Adrenal gland (tissue), 12 donors: ENCODE measurements around the gene ZNF420. TPM values are rescaled to one million over a fixed set of nuclear protein-coding genes. Genes with fewer than 3 reads are reported as not detected.
"Not testable (repeated sequence)": the region's sequence is repeated elsewhere in the genome, so short reads cannot be mapped to it uniquely, and the experiment has no call there.

ENCODE experiments used
- DNase-seq, 7 donors: peaks; one replicate each; pipeline ENCODE4 v3.0.0-alpha.2; 2019 to 2020
- H3K27ac ChIP-seq, 5 donors: fragments of 200-600 bp; sonication (generic) in 4 of 5; 1 replicate in 3 of 5; 2 replicates in 2 of 5; pipeline versions ENCODE4 v1.5.1 to v1.8.0; 2016 to 2020; ENCODE audit warnings: mild to moderate bottlenecking in 1 of 5
- H3K27me3 ChIP-seq: fragments of 200-600 bp; 2 replicates; pipeline ENCODE4 v1.8.0; 2021
- H3K36me3 ChIP-seq, 2 donors: fragments of 200-600 bp; replicated peaks in 1 of 2; 1 replicate in 1 of 2; 2 replicates in 1 of 2; pipeline versions ENCODE4 v1.5.1 to v1.8.0; 2018 to 2022
- H3K4me1 ChIP-seq, 2 donors: fragments of 200-600 bp; replicated peaks in 1 of 2; 1 replicate in 1 of 2; 2 replicates in 1 of 2; pipeline versions ENCODE4 v1.5.1 to v1.8.0; 2018 to 2021
- H3K4me3 ChIP-seq, 4 donors: fragments of 200-600 bp; sonication (generic) in 3 of 4; one replicate each; pipeline ENCODE4 v1.5.1; 2016 to 2018
- H3K9me3 ChIP-seq, 3 donors: fragments of 200-600 bp; sonication (generic) in 1 of 3; replicated peaks in 1 of 3; 1 replicate in 2 of 3; 2 replicates in 1 of 3; pipeline versions ENCODE4 v1.5.1 to v1.8.0; 2016 to 2021
- POLR2A ChIP-seq, 2 donors: fragments of 450-650 bp; IDR thresholded peaks; one replicate each; pipeline ENCODE4 v1.6.1; 2017; ENCODE audit warnings: antibody characterized with exemption in 2 of 2, mild to moderate bottlenecking in 2 of 2, moderate library complexity in 1 of 2
- WGBS, 4 donors: extraction: QIAGEN DNeasy Blood & Tissue Kit in 2 of 4; methylation state at CpG; one replicate each; pipeline versions ENCODE4 v1.1.5 to v1.1.7; 2013 to 2017; 5-methylcytosine and 5-hydroxymethylcytosine counted together
- intact Hi-C, 2 donors: fragments of 100-400 bp; cut with DNase I; formaldehyde crosslinking; loops; one replicate each; pipeline versions ENCODE4 v1.14.1 to v1.15.0; 2022 to 2023
- polyA plus RNA-seq, 3 donors: library from polyadenylated mRNA; stranded (reverse); fragments of 200-250 nt in 2 of 3; fragments of 350-450 nt in 1 of 3; fragmentation: Illumina TruSeq in 1 of 3; extraction: RNeasy Lipid Tissue Mini Kit (QIAGEN cat#74804) in 1 of 3; gene quantifications; one replicate each; pipeline ENCODE4 v1.2.3, GENCODE V29; 2013 to 2014
- total RNA-seq, 9 donors: library from RNA; depleted of rRNA in 4 of 9; stranded (reverse); fragments of >200 nt in 4 of 9; fragments of 120-200 nt in 1 of 9; fragmentation: NEBNext Ultra II Directional in 1 of 9; extraction: Animal tissue kit (Norgen Biotek cat#: 25700) in 1 of 9; gene quantifications; one replicate each; pipeline versions ENCODE4 v1.1.0 to v1.2.4, GENCODE V29; 2013 to 2023
- TF ChIP-seq, protein P1 (sequence below), 6 experiments: fragments of 450-650 bp in 4 of 6; fragments of 200-600 bp in 2 of 6; sonication (generic) in 1 of 6; IDR thresholded peaks; 1 replicate in 5 of 6; 2 replicates in 1 of 6; pipeline versions ENCODE4 v1.5.1 to v1.8.0; 2016 to 2021; ENCODE audit warnings: antibody characterized with exemption in 6 of 6, mild to moderate bottlenecking in 2 of 6, moderate library complexity in 1 of 6
- donor health status: healthy with polysubstance abuse.
- donor health status: Bipolar disorder and iron deficiency.
- donor health status: DM: yes; HTN: yes; CAD: no.
- donor health status: DM: no; HTN: no; CAD: no.
- donor health status: DM: no; HTN: no; CAD: no.
- donor health status: DM: yes; HTN: yes; CAD: no.

Gene ZNF420
- total and polyA plus RNA-seq, 12 donors: 3.0 to 20.6 (median 11.4) TPM

DNA sequence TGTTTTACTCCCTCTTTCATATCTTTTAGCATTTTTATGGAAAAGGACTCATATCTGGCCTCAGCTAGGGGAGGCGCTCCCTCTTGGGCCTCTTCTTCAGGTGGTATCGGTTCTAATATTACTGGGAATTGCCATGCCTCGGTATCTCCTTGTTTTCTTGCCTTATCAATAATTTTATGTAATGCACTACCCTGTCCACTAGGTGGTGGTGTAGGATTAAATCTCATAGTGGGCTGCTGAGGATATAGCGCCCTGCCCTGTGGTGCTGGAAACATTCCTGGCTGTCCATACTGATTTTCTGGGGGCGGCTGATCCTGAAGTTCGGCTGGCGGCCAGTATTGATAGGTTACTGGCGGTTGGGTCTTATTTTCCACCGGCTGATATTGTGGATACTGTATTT is 35.8 kb downstream of the ZNF420 start:
- 93 to 98% (median 97%) methylated on average over 6 to 9 of the region's 9 CpGs for WGBS, 4 donors
- no peaks in the 10 kb centered on the region for H3K36me3 ChIP-seq
- TF ChIP-seq POLR2A (IDR thresholded peaks at IDR 0.05): no peak
- TF ChIP-seq, protein P1, sequence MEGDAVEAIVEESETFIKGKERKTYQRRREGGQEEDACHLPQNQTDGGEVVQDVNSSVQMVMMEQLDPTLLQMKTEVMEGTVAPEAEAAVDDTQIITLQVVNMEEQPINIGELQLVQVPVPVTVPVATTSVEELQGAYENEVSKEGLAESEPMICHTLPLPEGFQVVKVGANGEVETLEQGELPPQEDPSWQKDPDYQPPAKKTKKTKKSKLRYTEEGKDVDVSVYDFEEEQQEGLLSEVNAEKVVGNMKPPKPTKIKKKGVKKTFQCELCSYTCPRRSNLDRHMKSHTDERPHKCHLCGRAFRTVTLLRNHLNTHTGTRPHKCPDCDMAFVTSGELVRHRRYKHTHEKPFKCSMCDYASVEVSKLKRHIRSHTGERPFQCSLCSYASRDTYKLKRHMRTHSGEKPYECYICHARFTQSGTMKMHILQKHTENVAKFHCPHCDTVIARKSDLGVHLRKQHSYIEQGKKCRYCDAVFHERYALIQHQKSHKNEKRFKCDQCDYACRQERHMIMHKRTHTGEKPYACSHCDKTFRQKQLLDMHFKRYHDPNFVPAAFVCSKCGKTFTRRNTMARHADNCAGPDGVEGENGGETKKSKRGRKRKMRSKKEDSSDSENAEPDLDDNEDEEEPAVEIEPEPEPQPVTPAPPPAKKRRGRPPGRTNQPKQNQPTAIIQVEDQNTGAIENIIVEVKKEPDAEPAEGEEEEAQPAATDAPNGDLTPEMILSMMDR (IDR thresholded peaks at IDR 0.05): no peak
- H3K4me1 ChIP-seq: no peaks in the 10 kb centered on the region
- H3K9me3 ChIP-seq: peaks cover 0 to 80% (median 2%) of the 10 kb centered on the region in 3 donors
- H3K27ac ChIP-seq: no peak overlapping the region
- H3K27me3 ChIP-seq: no peaks in the 10 kb centered on the region
- H3K4me3 ChIP-seq: peak overlapping the region in 1 of 4 donors; percentile 23
- intact Hi-C loops: no loop called here
- DNase-seq: no peak

DNA sequence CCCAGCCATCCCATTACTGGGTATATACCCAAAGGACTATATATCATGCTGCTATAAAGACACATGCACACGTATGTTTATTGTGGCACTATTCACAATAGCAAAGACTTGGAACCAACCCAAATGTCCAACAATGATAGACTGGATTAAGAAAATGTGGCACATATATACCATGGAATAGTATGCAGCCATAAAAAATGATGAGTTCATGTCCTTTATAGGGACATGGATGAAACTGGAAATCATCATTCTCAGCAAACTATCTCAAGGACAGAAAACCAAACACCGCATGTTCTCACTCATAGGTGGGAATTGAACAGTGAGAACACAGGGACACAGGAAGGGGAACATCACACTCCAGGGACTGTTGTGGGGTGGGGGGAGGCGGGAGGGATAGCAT is 43.9 kb downstream of the ZNF420 start:
- not testable (repeated sequence) for H3K4me1 ChIP-seq
- peaks cover 8 to 55% (median 13%) of the 10 kb centered on the region in 3 donors for H3K9me3 ChIP-seq

DNA sequence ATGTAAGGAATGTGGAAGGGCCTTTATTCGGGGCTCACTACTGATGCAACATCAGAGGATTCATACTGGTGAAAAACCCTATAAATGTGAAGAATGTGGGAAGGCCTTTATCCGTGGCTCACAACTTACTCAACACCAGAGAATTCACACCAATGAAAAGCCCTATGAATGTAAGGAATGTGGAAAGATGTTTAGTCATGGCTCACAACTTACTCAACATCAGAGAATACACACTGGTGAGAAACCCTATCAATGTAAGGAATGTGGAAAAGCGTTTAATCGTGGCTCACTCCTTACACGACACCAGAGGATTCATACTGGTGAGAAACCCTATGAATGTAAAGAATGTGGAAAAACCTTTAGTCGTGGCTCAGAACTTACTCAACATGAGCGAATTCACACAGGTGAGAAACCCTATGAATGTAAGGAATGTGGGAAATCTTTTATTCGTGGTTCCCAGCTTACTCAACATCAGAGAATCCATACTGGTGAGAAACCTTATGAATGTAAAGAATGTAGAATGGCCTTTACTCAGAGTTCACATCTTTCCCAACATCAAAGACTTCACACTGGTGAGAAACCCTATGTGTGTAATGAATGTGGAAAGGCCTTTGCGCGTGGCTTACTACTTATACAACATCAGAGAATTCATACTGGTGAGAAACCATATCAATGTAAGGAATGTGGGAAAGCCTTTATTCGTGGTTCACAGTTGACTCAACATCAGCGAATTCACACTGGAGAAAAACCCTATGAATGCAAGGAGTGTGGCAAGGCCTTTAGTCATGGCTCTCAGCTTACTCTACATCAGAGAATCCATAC is 50.0 kb downstream of the ZNF420 start:
- 94 to 98% (median 96%) methylated on average over 12 of the region's 12 CpGs for WGBS, 4 donors
- Histone ChIP-seq H3K27me3 (no peaks in the 10 kb centered on the region), H3K4me3 (peak overlapping the region in 1 of 4 donors; percentile 40), H3K36me3 (peaks cover 3 to 8% of the 10 kb centered on the region in 2 donors), H3K9me3 (peaks cover 33 to 98% (median 50%) of the 10 kb centered on the region in 3 donors), H3K4me1 (no peaks in the 10 kb centered on the region), H3K27ac (no peak overlapping the region)
- TF ChIP-seq, protein P1 (IDR thresholded peaks at IDR 0.05): no peak
- no peak for TF ChIP-seq POLR2A (IDR thresholded peaks at IDR 0.05)
- DNase-seq: no peak
- intact Hi-C loops: no loop called here

More for the DNA sequence above, 43.9 kb downstream of the ZNF420 start:
- H3K27ac ChIP-seq, DNase-seq, H3K36me3 ChIP-seq, intact Hi-C loops, H3K4me3 ChIP-seq, H3K27me3 ChIP-seq: not testable (repeated sequence)
- WGBS, 4 donors: 89 to 100% (median 93%) methylated on average over 2 to 3 of the region's 3 CpGs

DNA sequence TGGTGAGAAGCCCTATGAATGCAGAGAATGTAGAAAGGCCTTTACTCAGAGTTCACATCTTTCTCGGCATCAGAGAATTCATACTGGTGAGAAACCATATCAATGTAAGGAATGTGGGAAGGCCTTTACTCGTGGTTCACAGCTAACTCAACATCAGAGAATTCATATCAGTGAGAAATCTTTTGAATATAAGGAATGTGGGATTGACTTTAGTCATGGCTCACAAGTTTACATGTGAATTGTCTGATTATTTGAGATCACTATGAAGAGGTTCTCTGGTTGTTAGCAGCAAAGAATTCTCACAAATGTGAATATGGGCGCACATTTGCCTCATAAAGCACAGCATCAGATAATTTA is 50.6 kb downstream of the ZNF420 start:
- TF ChIP-seq, protein P1 (IDR thresholded peaks at IDR 0.05): no peak
- no peak for TF ChIP-seq POLR2A (IDR thresholded peaks at IDR 0.05)
- DNase-seq: no peak
- H3K9me3 ChIP-seq: peaks cover 33 to 100% (median 50%) of the 10 kb centered on the region in 3 donors
- H3K36me3 ChIP-seq: peaks cover 3 to 8% of the 10 kb centered on the region in 2 donors
- intact Hi-C loops: no loop called here
- no peaks in the 10 kb centered on the region for H3K27me3 ChIP-seq
- no peaks in the 10 kb centered on the region for H3K4me1 ChIP-seq
- 88 to 99% (median 95%) methylated on average over 3 of the region's 3 CpGs for WGBS, 4 donors
- H3K27ac ChIP-seq: no peak overlapping the region
- peak overlapping the region in 1 of 4 donors; percentile 40 for H3K4me3 ChIP-seq
